Stomach (tissue), 9 donors: ENCODE measurements around the gene NEDD4L. TPM values are rescaled to one million over a fixed set of nuclear protein-coding genes. Genes with fewer than 3 reads are reported as not detected.

Source experiments
- DNase-seq, 2 donors: peaks; one replicate each; pipeline versions ENCODE4 v3.0.0 to v3.0.0-alpha.2; 2013 to 2019
- H3K27ac ChIP-seq, 5 donors: fragments of 200-600 bp in 4 of 5; sonication (generic) in 4 of 5; one replicate each; pipeline ENCODE4 v1.5.1; 2013 to 2019; ENCODE audit warnings: mild to moderate bottlenecking in 1 of 5, moderate library complexity in 1 of 5
- H3K27me3 ChIP-seq, 3 donors: fragments of 200-600 bp; sonication (generic); one replicate each; pipeline ENCODE4 v1.5.1; 2017 to 2019; ENCODE audit warnings: mixed run types in 1 of 3
- H3K36me3 ChIP-seq, 4 donors: fragments of 200-600 bp; sonication (generic); 1 replicate in 3 of 4; 2 replicates in 1 of 4; pipeline ENCODE4 v1.5.1; 2016 to 2019
- H3K4me1 ChIP-seq, 4 donors: fragments of 200-600 bp; sonication (generic); one replicate each; pipeline ENCODE4 v1.5.1; 2016 to 2019
- H3K4me3 ChIP-seq, 4 donors: fragments of 200-600 bp; sonication (generic) in 3 of 4; one replicate each; pipeline ENCODE4 v1.5.1; 2016 to 2019; ENCODE audit warnings: mild to moderate bottlenecking in 1 of 4
- H3K9me3 ChIP-seq, 4 donors: fragments of 200-600 bp; sonication (generic); one replicate each; pipeline ENCODE4 v1.5.1; 2016 to 2019
- CTCF ChIP-seq, 7 experiments: fragments of 450-650 bp in 4 of 7; fragments of 200-600 bp in 3 of 7; sonication (generic) in 3 of 7; IDR thresholded peaks; one replicate each; pipeline ENCODE4 v1.5.1; 2016 to 2019; ENCODE audit warnings: antibody characterized with exemption in 7 of 7, control low read depth in 2 of 7, mild to moderate bottlenecking in 1 of 7
- EP300 ChIP-seq: sonication (generic); formaldehyde crosslinking; IDR thresholded peaks from one replicate; pipeline ENCODE4 v1.6.1; 2017; ENCODE audit warnings: antibody characterized with exemption
- POLR2A ChIP-seq, 4 donors: fragments of 450-650 bp; IDR thresholded peaks; one replicate each; pipeline ENCODE4 v1.6.1; 2016; ENCODE audit warnings: antibody characterized with exemption in 4 of 4, control low read depth in 2 of 4, mild to moderate bottlenecking in 1 of 4, moderate library complexity in 1 of 4
- POLR2AphosphoS5 ChIP-seq, 3 donors: sonication (generic); formaldehyde crosslinking; IDR thresholded peaks; one replicate each; pipeline ENCODE4 v1.6.1; 2016; ENCODE audit warnings: antibody characterized with exemption in 3 of 3
- WGBS, 5 donors: extraction: QIAGEN DNeasy Blood & Tissue Kit in 3 of 5; methylation state at CpG; one replicate each; pipeline versions ENCODE4 v1.1.5 to v1.1.7; 2013 to 2018; 5-methylcytosine and 5-hydroxymethylcytosine counted together
- intact Hi-C: fragments of 100-400 bp; cut with DNase I; formaldehyde crosslinking; loops from one replicate; pipeline ENCODE4 v1.15.1; 2023; ENCODE audit warnings: low total_unique reads
- polyA plus RNA-seq, 3 donors: library from polyadenylated mRNA; stranded (reverse); fragments of 200-250 nt; gene quantifications; one replicate each; pipeline ENCODE4 v1.2.3, GENCODE V29; 2013
- total RNA-seq, 5 donors: library from RNA; depleted of rRNA; stranded (reverse); fragments of >200 nt; gene quantifications; one replicate each; pipeline versions ENCODE4 v1.1.0 to v1.2.3, GENCODE V29; 2014 to 2016
- donor health status: healthy with polysubstance abuse.
- donor health status: Bipolar disorder and iron deficiency.
- donor health status: healthy.

The NEDD4L gene
- total and polyA plus RNA-seq, 8 donors: 46.1 to 315 (median 129) TPM

DNA sequence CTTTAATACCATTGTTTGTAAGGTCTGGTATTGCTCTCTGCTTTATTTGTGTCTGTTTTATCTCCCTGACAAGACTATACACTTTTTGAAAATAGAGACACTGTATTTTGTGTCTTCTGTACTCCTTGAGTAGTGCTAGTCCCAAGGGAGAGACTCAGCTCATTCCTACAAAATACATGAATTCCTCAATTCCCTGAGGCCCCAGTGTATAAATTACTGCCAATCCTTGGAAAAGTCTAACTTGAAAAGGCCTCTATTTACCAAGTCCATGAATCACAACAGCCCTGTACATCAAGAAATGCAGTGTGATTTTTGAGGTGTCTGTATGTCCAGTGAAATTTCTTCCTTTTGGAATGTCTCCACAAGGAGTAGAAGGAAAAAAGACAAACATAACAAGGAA is 34.9 kb upstream of the NEDD4L start:
- Histone ChIP-seq H3K4me3 (no peak overlapping the region), H3K36me3 (no peaks in the 10 kb centered on the region), H3K27ac (no peak overlapping the region), H3K27me3 (no peaks in the 10 kb centered on the region), H3K4me1 (peaks cover 0 to 11% (median 7%) of the 10 kb centered on the region in 4 donors), H3K9me3 (no peaks in the 10 kb centered on the region)
- intact Hi-C loops: no loop called here
- DNase-seq: no peak
- no peak for TF ChIP-seq POLR2A (IDR thresholded peaks at IDR 0.05)
- no peak for TF ChIP-seq EP300

DNA sequence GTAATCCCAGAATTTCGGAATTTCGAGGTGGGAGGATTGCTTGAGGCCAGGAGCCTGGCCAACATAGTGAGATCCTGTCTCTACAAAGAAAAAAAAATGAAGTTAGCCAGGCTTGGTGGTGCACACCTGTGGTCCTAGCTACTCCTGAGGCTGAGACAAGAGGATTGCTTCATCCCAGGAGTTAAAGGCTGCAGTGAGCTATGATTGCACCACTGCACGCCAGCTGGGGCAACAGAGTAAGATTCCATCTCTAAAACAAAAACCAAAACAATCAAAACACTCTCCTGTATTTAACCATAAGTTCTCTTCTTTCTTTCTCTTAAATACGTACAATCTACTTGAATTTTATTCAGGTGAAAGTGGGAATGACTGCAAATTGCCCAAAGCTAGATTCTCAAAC is 33.8 kb upstream of the NEDD4L start:
- no peak for DNase-seq
- Histone ChIP-seq H3K4me1 (peaks cover 7 to 18% (median 9%) of the 10 kb centered on the region in 4 donors), H3K36me3 (no peaks in the 10 kb centered on the region), H3K4me3 (no peak overlapping the region), H3K27ac (no peak overlapping the region), H3K9me3 (no peaks in the 10 kb centered on the region), H3K27me3 (no peaks in the 10 kb centered on the region)
- 90 to 94% (median 94%) methylated on average over 4 of the region's 4 CpGs for WGBS, 5 donors
- TF ChIP-seq CTCF (IDR thresholded peaks at IDR 0.05) (no peak), POLR2AphosphoS5 (IDR thresholded peaks at IDR 0.05) (no peak), EP300 (no peak), POLR2A (IDR thresholded peaks at IDR 0.05) (no peak)
- intact Hi-C loops: no loop called here

DNA sequence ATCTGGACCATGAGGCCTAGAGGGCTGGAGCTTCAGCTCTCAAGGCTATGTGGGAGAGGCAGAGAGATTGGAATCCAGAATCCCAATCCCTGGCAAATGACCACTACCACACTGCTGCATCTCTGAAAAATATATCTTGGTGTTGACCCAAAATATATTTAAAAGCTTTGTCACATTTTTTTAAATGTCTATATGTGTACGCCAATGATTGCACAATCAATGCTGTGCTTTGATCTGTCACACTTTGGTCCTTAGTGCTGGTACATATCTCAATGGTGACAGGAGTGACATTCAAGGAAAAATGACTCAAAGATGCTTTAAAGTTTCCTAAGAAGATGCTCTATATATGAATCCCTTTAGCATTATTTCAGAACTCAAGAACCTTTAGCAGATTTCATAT is 31.7 kb upstream of the NEDD4L start:
- Histone ChIP-seq H3K4me3 (no peak overlapping the region), H3K9me3 (no peaks in the 10 kb centered on the region), H3K4me1 (peaks cover 7 to 18% (median 9%) of the 10 kb centered on the region in 4 donors), H3K27ac (peak overlapping the region in 3 of 5 donors; percentile 34 to 72 (median 71)), H3K27me3 (no peaks in the 10 kb centered on the region), H3K36me3 (no peaks in the 10 kb centered on the region)
- intact Hi-C loops: no loop called here
- 69 to 89% (median 76%) methylated on average over 1 of the region's 1 CpG for WGBS, 5 donors
- TF ChIP-seq EP300: no peak
- no peak for TF ChIP-seq CTCF (IDR thresholded peaks at IDR 0.05)
- TF ChIP-seq POLR2AphosphoS5 (IDR thresholded peaks at IDR 0.05): no peak
- TF ChIP-seq POLR2A (IDR thresholded peaks at IDR 0.05): no peak
- no peak for DNase-seq

DNA sequence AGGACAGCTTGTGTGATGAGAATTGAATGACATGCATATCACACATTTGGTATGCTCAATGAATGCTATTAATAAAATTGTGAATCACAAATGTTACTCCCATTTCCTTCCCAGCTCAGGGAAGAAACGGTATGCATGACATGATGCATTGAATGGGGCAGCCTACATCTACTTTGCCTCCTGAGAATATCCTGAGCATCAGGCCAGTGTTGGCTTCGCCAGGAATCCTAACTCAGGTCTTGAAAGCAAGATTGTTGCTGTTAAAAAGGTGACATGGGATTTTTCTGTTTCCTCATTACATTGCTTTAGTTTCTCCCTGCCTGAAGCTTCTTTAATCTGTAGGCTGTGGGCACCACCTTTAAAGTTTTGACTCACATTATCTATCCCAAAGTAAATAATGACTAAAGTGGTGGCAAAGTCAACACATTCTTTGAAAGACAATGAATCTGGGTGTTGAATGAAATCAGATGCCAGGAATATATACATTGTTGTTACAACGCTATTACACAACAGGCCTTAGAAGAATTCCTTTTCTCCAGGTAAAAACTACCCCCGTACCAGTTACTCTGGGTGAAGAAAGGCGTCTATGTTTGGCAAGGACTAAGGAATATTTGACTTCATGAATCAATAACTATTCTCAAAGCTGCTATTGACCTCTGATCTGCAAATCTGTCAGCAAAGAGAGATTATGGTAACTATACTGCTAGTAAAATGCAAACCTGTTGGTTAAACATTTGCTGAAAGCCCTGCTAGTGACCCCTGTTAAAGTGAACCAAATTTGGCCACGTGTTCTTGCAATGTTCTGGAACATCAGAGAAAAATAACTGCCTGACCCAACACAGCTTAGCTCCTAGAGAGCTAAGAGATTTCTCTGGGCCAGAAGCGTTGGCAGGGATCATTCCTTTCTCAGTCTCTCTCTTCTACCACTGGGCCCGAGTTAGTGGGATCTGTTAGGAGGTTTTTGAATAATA is 30.5 kb upstream of the NEDD4L start:
- 22 to 48% (median 30%) methylated on average over 8 of the region's 8 CpGs for WGBS, 5 donors
- intact Hi-C loops: no loop called here
- H3K4me1 ChIP-seq: peaks cover 7 to 18% (median 9%) of the 10 kb centered on the region in 4 donors
- H3K4me3 ChIP-seq: no peak overlapping the region
- no peaks in the 10 kb centered on the region for H3K9me3 ChIP-seq
- no peaks in the 10 kb centered on the region for H3K27me3 ChIP-seq
- peak overlapping the region; percentile 52 to 82 (median 71) for H3K27ac ChIP-seq
- DNase-seq: peak; percentile 31 to 64
- H3K36me3 ChIP-seq: no peaks in the 10 kb centered on the region
- TF ChIP-seq POLR2AphosphoS5 (IDR thresholded peaks at IDR 0.05): peak in 2 of 3 donors; percentile 33 to 58
- TF ChIP-seq EP300: no peak
- no peak for TF ChIP-seq CTCF (IDR thresholded peaks at IDR 0.05)
- no peak for TF ChIP-seq POLR2A (IDR thresholded peaks at IDR 0.05)
